ENCODE data around the gene TENM4.

The TENM4 gene

DNA sequence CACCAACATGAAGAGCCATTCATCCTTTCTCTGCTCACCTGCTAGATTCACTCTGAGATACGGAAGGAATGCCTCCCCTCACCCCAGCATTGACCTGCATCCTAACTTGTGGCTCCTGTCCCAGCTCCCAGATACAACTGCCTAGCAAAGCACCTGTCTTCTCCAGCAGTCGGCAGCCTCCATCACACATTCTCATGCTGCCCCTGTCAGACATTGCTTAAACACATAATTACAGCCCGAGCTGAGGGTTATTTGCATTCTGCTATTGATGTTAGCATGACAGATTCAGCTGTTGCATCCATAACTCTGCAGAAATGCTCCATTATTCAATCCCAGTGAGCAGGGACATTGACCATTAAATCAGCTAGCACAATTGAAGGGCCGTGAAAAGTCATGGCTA, 681.8 kb downstream of the TENM4 start:
- DNase-seq, result no peak

DNA sequence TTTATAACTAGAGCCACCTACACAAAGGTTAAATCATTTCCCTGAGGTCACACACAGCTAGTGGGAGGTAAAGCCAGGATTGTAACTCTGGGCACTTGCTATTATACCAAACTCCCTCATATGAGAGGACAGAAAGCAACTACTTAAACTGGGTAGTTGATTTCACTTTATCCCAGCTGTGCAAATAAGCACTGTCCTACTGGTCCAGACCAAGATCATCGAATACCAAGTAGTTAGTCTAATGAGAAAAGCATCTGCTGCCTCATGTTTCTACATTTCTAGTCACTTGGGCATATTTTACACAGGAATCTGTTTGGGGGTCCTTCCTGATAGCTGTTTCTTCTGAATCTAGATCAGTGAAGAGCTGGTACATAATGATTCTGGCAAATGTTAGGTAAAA, 687.5 kb downstream of the TENM4 start:
- DNase-seq, result no peak

DNA sequence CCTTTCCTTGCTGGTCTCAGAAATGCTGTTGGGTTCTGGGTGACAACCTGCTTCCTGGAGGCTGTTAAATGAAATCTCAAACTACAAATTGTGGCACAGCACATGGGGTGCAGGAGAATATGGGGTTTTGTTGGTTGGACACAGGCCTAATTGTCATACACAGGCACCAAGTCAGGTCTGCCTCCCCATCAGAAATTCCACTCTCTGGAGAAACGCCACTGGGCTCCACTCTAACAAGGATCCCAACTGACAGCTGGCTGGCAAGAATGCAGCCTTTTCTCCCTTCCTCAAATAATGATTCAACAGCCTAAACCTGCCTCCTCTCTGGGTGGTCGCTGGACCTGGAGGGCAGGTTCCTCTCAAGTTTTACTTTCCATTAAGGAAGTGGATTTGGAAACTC, 688.3 kb downstream of the TENM4 start:
- no peak for DNase-seq

DNA sequence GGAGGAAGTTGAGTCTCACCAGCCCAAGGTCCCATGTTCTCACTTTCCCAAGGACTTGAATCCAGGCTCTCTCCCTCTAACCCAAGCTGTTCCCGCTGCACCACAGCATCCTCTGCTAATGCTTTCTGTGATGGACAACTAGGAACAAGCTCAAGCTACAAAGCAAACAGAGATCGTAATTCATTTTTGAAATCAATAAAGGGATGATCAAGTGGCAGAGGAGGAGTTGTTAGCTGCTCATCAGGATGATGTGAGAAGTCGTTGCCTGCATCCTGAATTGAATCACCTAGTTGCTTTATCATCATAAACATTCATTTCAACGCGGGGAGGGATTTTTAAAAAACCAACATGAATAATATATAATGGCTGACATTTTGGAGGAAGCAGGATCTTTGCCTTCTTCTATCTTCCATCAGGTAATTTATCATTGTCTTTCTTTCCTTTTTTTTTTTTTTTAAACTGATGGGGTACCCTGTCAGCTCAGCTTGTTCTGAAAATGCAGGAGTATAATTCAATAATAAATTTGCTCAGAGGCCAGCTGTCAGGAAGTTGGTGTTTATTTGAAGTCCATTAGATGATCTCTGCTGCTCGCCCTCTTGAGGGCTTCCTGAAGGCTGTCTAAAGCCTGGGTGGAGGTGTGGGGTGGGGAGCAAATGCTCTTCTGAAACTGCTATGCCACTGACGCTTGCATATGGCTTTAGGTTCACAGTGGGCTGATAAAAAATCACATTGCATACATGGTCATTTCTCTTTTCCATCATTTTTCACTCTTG, 691.7 kb downstream of the TENM4 start:
- no peak for DNase-seq

DNA sequence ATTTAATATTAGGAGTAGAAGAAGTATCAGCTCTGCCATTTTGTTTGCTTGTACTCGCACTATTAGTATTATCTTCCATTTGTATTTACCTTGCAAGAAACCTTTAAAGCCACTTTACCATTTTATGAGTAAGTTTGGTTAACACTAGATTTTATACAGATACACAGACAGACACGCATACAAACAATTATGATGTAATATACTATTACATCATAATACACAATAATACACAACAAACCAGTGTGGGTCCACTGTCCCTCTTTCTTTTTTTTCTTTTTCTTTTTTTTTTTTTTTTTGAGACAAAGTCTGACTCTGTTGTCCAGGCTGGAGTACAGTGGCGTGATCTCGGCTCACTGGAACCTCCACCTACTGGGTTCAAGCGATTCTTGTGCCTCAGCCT, 695.9 kb downstream of the TENM4 start:
- no peak for DNase-seq

DNA sequence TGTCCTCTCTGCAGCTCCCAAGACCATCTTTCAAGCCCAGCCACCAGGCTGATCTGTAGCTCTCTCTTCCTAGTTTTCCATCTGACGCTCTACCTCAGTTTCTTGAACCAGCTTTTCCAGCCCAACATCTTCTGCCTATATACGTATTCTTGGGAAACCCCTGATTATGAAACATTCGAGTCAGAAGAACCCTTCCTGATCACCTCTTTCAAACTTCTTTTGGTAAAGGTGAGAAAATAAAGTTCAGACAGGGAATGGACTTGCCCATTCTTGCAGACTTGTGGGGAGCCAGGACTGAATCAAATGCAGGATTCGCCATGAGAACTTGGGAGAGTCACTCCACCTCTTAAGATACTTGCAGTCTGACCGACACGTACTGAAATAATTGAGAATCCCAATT, 696.6 kb downstream of the TENM4 start:
- no peak for DNase-seq

DNA sequence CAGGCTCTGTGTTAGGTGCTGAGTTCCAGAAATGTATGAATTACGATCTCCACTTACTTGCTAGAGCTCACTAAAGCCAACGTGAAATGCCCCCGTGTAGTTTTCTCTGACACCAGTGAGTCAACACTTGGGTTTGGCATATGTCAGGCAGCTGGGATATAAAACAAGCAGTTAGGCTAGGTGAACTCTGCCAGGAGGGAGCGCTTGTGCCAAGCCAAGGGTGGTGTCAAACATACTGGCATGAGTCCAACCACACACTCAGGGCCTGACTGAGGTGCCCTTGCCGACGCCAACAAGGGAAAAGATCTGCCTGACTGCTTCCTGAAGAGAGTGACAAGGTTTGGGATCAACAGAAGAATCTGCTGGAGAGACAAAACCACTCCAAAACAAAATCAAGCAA, 698.4 kb downstream of the TENM4 start:
- no peak for DNase-seq

DNA sequence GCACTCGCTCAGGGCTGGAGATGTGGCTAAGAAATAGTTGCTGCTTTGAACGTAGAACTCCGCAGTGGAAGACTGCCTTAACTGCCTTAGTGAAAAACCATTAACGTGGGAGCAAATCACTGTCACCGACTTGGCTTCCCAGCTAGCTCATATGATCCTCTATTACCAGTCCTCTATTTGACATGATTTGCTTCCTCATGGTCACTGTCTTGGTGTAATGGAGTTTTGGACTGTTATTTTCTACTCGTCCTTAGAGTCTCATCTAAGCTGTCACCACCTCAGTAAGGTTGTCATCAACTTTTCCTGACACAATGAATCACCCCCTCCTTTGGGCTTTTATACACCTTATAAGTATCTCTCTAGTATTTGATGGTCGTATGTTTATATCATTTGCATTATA, 699.1 kb downstream of the TENM4 start:
- DNase-seq, result no peak

DNA sequence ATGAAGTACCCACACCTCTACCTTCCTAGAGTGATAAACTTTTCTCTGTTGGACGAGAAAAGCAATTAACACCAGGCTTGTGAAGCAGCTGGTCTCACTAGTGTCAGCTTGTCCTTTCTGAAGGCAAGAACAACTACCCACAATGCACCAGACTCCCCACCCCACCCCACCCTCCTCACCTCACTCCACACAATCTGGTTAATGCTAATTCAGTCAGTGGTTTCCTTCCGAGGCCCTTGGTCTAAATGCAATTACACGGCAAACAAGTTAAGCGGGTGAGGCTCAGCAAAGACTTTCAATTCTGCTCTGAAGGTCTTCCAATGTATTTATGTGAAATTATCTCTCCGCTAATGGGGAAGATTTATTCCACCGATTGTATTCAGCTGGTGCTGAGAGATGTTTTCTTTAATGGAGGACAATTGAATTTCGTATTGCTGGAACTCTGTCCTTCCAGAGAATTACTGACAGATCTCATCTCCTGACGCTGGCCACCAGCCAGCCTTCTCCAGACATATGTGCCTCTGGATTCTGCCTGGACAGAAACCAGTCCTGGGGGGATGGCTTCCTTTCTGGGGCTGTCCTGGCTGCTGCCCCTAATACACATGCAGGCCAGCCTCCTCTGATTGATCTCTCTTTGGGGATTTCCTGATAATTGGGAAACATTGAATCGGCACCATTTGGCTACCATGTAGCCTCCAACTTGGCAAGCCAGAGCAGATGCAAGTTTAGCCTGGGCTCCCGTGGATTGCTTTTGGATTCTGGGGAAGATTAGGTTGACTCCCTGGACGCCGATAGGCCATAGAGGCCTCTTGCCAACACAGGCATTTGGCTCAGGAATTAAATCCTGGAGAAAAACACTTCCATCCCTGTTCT, 700.4 kb downstream of the TENM4 start:
- DNase-seq, result no peak

DNA sequence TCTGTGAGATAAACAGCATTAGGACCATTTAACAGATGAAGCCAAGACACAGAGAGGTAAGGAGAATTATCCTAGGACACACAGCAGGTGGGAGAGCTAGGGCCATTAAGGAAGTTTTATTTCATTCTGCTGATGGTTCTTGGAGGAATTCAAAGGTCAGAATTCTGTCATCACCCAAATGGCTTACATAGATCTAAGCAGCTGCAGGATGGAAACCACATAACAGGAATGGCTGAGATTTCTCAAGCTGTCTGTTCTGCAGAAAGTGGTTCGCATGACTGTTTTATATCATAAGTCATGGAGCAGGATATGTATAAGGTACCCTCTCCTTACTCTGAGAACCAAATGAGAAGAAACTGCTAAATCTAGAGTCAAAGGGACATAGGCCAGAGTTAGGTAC, 702.9 kb downstream of the TENM4 start:
- no peak for DNase-seq

DNA sequence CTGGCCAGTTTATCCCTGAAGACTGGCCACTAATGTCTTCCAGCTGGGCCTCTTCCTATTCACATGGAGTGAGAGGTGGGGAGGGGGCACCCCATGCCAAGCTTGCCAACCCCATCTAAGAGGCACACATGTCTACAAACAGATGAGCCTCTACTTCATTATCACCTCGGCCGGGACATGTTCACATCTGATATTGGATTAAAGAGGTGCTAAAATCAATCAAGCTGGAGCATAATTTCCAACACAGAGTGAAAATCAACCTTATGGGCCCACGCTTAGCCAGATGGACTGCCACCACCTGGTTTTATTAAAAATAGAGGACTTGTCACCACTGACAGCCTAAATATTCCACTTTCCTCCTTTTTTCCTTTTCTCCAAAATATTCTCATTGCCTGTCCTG, 703.5 kb downstream of the TENM4 start:
- no peak for DNase-seq

DNA sequence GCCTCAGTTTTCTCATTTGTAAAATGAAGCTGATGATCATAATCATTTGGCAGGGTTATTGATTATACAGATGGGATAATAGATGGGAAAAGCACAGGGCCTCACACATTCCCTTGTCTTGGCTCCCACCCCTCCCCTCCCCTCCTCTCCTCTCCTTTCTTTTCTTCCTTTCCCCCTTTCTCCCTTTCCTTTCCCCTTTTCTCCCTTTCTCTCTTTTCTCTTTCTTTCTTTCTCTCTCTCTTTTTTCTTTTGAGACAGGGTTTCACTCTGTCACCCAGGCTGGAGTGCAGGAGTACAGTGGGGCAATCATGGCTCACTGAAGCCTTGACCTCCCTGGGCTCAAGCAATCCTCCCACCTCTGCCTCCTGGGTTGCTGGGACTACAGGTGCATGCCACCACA, 705.1 kb downstream of the TENM4 start:
- DNase-seq, result no peak

DNA sequence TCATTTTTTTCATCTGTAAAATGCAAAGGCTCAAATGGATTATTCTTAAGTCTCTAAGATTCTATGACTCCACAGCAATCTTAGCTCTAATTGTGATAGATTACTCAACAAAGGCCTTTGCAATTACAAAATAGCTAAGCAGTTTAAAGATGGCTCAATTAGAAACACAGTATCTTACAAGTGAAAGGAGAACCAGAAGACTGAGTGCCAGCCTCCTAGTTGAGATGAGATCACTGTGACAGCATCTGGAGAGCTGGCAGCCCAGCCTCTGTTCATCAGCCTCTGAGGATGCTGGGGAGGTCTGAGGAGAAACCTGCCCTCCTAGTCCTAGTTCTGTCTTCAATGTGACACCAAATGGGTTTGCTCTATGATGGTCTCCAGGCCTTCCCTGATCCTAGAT, 707.8 kb downstream of the TENM4 start:
- no peak for DNase-seq

DNA sequence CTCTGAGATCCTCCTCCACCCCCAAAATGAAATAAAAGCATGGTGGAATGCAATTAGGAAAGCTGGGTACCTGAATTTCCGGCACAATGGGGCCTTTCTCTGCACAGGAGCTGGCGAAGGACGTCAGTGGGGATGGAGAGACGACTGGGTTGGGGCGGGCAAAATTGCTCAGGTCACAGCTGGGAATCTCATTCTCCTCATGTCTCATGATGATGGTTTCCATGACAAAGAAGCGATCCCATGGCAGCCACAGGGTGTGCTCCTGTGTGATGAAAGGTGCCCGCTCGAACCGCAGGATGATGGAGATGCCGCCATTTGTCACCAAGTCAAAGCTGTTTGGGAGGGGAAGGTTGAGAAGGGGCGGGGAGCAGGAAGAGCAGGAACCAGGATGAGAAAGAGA, 708.6 kb downstream of the TENM4 start:
- no peak for DNase-seq

DNA sequence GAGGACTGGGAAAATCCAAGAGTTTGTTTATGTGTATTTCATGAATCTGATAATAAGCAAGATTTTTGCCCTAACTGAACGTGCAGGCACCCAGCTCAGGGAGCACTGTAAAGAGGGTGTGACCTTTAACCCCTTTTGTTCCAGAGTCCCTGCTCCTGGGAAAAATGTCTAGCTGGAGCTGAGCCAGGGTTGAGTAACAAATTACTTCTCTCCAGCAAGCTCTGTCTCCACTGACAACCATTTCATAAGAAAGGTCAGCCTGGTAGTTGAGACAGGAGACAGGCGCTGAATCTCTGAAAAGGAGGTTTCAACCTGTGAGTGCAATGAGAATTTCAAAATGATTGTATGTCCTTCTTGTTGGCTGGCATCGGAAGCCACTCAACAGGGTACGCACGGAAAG, 709.8 kb downstream of the TENM4 start:
- DNase-seq, result no peak

DNA sequence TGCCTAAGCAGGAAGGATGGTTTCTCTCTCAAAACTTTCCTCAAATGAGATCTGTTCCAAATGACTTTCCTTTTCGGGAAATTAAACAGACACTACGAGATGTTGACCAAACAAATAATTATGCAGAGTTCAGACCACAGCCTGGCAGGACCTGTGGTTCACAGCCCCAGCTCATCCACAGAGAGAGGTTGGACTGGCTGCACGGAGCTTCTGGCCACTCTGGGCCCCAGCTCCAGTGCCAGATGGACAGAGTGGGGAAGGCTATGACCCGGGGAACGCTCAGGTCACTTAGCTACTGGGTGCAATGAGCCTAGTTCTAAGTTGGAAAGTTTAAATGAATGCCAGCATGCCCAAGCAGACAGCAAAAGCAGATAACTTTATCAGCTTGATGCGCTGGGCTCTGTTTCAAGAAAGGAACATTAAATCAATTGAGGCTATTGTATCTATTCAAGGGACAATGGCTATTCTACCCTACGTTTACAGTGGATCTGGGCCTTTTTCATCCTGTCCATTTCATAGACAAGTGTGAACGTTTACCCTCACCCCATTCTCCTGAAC, 710.5 kb downstream of the TENM4 start:
- DNase-seq, result no peak

DNA sequence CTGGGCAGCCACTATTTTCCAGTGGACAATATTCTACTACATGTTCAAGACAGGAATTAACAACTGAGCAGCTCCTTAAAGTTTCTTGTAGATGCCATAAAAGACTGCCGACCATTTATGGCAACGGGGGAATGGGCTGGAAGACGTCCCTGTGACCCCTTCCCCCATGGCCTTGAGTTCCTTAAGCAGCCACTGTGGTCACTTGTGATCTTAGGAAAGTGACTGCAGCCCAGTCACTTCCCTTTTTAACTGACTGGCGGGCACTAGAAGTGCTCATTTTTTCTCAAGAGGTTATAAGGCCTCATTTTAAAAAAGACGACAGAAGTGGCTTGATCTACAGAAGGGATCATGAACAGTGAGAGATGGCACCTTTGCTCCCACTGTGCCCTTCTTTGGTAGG, 713.0 kb downstream of the TENM4 start:
- DNase-seq, result no peak

DNA sequence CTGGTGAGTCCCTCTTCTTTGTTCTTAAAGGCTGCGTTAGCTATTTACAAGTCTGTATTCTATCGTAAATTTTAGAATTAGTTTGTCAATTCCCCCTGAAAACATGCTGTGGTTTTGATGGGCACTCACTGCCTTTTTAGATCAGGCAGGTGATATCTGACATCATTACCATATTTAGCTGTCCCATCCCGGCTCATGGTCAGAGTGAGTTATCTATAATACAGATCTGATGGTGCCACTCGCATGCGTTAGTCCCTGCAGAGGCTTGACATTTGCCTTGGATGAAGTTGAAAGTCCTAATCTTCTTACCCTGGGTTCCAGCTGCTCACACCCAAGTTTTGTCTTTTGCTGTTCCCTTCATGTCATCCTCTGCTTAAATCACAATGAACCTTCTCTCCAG, 715.6 kb downstream of the TENM4 start:
- no peak for DNase-seq

DNA sequence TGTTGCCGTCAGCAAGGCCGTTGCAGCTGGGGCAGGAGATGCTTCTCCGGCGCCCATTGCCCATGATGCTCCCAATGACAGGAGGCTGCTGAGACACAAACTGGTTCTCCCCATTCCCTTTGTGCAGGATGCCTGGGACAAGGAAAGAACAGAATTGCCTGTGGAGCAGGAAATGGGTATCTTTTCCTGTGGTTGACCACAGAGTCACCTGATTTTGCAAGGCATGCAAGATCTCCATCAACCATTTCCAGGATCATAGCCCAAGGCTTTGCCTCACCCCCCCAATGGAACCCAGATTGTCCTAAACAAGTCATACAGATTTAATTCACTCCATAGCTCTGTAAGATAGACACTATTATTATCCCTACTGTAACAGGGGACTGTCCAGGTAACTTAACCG, 718.0 kb downstream of the TENM4 start:
- DNase-seq, result no peak

DNA sequence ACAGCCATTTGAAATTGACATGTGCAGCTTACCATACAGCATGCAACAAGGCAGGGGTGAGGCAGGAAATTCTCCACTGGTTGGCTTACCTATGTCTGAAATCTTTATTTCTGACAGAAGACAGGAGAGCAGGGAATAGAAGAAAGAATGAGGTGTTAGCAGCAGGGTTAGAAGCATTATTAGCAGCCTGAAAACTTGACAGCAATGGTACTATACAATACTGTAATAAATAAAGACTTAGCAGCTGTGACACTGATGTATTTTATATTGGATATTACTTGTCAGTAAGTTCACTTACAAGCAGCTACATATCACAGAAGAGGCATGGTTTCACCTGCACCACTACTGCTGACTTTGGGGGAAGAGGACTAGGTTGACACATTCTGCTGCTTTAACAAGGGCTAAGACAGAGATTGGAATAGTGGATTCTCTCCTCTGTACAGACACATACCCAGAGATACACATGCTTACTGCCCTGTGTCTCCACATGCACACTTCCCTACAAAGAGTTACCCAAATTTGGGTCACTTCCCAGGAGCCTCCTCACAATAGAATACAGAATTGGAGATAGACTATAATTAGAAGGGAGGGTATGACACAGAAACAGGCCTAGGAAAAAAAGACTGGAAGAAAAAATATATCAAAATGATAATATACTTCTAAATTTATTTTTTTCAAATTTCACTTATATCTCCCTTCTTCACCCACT, 720.4 kb downstream of the TENM4 start:
- no peak for DNase-seq

DNA sequence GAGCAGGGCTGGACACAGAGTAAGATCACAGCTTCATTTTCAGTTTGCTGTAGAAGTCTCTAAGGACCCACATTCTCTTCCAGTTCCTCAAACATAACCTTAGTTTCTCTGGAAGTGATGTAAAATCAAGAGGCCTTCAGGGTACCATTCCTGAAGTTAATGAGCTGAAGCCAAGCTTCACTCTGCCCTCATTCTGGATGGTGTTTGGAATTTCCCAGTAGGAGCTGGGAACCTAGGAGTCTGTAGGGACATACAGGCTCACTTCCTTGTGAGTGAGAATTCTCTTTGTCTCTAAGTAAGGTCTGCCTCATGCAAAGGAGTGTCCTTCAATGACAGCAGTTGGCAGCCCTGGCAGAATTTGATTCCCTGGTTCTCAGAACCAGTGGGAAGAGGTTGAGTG, 723.8 kb downstream of the TENM4 start:
- DNase-seq, result no peak

DNA sequence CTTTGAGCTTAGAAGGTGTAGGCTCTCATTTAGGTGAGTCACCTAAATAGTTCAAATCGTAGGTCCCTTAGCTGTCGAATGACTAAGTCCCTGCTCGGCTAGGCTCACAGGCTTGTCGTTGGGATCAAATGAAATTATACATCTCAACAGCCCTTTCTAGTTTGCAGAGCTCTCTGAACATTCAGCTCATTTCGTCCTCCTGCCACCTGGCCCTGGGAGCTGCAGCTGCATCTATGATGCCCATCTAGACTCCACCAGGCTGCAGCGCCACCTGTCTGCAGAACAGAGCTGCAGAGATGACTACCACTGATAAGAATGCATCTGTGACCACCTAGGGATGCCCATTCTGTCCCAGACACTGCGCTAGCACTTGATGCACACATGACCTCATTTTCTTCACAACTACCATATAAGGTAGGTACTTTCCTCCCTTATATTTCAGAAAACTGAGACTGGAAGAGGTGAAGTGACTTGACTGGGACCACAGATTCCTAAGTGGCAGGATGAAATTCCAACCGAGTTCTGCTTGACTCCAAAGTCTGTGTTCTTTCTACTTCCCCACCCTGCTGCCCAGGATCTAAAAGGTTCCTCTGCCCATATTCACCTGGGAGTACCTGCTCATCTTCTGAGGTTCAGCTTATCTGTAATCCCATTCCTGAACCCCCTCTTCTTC, 725.1 kb downstream of the TENM4 start:
- DNase-seq, result peak in 1 of 2 donors; percentile 8

DNA sequence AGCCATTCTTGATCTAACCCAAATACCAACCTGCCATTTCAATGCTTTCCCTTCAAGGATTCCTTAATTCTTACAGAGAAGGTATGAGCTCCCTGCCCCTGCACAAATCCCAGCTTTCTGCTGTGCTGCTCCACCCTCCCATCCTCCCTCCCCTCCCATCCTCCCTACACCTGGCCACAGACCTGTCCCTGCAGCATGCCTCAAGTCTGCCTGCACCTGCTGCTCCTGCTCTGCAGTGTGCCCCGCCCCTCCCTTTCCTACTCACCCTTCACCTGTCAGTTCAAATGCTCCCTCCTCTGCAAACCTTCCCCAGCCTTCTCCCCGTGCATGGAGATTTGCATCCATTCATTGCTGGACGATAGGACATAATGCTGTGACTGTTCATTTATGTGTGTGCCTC, 726.3 kb downstream of the TENM4 start:
- DNase-seq, result no peak

Measured in CD4-positive, alpha-beta T cell treated with Interleukin-1 beta for 1 hour (primary cell).